DND-41 (cell line): ENCODE data around the gene FAM171A2.

Experiments
- CTCF ChIP-seq: IDR thresholded peaks from 2 replicates; pipeline ENCODE4 v1.5.1; 2012; ENCODE audit warnings: borderline replicate concordance, low read length, moderate library complexity, mild to moderate bottlenecking; ENCODE audit not compliant: poor library complexity, severe bottlenecking; ENCODE audit errors: extremely low read depth
- EZH2 ChIP-seq: IDR thresholded peaks from 3 replicates; pipeline ENCODE4 v1.6.1; 2012; ENCODE audit warnings: borderline replicate concordance, low read depth, mild to moderate bottlenecking, moderate library complexity, low read length, inconsistent platforms; ENCODE audit not compliant: severe bottlenecking

GRCh38 chr17:44321246-44322120 lies 42.2 kb downstream of the FAM171A2 start:
- TF ChIP-seq CTCF (no peak), EZH2 (no peak)
